ENCODE results near the gene SLC7A11.
"Not testable (repeated sequence)": the region's sequence is repeated elsewhere in the genome, so short reads cannot be mapped to it uniquely, and the experiment has no call there.

SLC7A11 gene

DNA sequence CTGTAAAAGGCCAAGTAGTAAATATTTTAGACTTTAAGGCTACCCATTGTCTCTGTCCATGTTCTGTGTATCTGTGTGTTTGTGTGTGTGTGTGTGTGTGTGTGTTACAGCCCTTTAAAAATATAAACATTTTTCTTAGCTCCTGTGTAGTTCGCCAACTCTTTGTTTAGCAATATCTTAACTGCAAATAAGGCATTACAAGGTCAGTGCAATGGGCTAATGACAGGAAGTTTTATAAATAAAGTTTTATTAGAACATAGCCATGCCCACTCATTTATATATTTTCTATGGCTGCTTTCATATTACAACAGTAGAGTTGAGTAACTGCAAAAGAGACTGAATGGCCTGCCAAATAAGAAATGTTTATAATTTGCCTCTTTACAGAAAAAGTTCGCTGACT is 5.9 kb upstream of the SLC7A11 start:
- DNase-seq (ENCODE audit: low read depth): no peak
- no peak overlapping the region for H3K4me3 ChIP-seq (ENCODE audit: low read depth, low read length)

DNA sequence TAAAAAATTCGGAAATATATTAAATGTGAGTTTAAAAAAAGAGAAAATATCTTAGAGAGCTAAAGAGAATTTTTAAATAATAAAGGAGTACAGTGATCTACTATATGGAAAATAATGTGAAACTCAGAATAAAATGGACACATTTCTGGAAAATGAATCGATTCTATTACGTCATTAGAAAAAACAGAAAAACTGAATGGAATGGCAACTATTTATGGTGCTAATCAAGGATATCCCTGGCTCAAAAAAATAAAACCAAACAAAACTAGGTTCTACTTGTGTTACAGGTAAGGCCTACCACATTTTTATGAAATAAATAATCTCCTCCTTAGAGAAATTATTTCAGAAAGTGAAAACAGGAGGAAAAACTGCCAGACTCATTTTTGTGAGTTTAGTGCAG is 5.5 kb upstream of the SLC7A11 start:
- no peak for DNase-seq (ENCODE audit: low read depth)
- no peak overlapping the region for H3K4me3 ChIP-seq (ENCODE audit: low read depth, low read length)

DNA sequence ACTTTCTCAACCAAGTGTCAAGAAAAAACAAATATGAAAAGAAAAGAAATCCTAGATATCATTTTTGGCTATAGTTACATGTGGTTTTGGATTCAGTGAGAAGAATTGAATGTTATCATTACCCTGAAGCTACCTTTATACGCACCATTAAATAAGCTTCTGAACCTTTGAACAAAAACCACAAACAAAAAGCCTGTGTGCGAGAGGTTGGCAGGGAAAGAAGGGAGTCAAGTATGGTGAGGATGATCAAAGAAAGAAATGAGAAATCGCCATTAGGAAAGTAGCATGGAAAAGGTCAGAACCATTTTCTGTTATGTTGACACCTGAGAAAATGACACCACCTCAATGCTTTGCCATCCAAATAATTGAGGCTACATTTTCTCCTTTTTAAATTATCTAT is 1.2 kb upstream of the SLC7A11 start:
- H3K4me3 ChIP-seq (ENCODE audit: low read depth, low read length): no peak overlapping the region
- DNase-seq (ENCODE audit: low read depth): no peak

DNA sequence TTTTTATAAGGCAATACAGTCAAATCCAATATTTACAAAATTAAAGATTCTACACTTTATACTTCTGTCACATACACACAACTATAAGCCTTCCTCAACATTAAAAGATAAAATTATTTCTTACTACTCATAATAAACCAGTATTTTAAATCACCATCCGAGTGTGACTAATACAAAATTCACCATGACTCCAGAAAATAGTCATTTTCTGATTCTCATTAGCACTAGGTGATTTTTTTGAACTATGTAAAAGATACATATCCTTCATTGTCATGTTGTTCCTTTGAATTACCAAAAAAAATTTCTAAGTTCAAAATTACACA is 646 bp upstream of the SLC7A11 start:
- peak overlapping the region; percentile 25 for H3K4me3 ChIP-seq (ENCODE audit: low read depth, low read length)
- DNase-seq (ENCODE audit: low read depth): no peak

DNA sequence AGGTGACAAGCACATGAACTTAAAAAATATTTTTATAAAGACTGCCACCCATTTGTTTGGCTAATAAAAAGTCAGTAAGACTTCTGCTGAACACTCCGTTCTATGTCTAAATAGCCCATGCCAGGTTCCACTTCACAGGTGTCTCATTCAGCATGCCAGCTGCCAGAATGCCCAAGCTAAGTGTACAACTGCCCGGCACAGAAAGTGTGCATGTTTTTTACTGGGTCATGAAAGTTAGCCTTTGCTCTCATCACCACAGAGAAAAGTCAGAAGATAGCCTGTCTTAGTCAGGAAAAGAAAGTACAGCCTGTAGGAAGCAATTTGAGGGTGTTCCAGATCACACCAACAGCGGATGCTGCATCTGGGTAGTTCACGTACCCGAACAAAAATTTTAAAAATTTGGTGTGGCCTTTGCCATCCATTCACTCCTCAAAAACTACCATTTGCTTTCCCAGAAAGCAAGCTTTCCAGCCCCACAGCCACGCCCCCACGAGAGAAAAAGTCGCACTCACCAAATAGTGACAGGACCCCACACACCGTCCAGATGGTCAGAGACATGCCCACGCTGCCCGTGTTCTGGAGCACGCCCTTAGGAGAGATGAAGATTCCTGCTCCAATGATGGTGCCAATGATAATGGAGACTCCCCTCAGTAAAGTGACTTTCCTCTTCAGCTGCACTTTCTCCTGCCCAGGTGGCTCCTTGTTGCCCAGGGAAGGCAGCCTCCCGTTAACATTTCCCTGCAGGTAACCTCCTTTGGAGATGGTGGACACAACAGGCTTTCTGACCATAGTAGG is 671 bp downstream of the SLC7A11 start:
- no peak for DNase-seq (ENCODE audit: low read depth)
- peak overlapping the region; percentile 65 for H3K4me3 ChIP-seq (ENCODE audit: low read depth, low read length)

DNA sequence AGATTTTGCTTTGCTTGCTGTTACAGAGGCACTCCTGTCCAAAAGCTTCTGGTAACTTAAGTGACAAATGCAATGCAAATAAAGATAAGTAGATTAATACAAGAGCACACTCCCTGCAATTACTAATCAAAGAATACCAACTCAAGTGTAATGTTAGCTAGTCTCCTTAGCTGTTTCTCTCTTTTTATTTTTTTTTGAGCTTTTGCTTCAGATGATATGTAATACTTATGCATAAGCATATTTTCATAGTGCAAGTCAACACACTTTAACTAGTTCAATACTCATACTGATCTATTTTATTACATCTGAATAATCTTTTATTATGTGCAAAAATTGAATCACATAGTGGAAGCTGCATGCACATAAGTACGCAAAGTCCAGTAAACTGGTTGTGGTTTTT is 2.7 kb downstream of the SLC7A11 start:
- H3K4me3 ChIP-seq (ENCODE audit: low read depth, low read length): peak overlapping the region; percentile 65
- DNase-seq (ENCODE audit: low read depth): no peak

DNA sequence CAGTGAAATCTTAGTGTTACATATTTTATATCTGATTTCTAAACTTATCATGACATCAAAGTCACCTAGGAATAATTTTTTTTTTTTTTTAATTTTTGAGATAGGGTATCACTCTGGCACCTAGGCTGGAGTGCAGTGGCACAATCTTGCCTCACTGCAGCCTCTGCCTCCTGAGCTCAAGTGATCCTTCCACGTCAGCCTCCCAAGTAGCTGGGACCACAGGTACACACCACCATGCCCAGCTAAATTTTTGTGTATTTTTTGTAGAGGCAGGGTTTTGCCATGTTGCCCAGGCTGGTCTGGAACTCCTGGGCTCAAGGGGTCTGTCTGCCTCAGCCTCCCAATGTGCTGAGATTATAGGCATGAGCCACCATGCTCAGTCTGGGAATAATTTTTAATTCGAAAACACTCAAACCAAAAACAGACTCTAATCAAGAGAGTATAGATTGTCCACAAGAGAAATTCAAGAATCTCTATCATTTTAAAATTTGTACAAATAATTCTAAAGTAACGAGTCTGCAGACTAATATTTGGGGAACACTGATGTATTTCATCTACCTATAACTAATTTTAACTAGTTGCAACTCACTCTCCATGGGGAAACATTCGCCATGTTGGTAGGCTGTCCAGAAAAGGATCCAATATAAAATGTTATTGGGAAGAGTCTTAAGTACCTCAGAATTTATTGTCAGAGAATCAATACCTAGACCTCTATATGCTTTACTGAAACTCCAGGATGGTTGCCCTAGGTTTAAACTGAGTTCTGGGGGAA is 3.4 kb downstream of the SLC7A11 start:
- DNase-seq (ENCODE audit: low read depth): no peak
- H3K4me3 ChIP-seq (ENCODE audit: low read depth, low read length): peak overlapping the region; percentile 65

DNA sequence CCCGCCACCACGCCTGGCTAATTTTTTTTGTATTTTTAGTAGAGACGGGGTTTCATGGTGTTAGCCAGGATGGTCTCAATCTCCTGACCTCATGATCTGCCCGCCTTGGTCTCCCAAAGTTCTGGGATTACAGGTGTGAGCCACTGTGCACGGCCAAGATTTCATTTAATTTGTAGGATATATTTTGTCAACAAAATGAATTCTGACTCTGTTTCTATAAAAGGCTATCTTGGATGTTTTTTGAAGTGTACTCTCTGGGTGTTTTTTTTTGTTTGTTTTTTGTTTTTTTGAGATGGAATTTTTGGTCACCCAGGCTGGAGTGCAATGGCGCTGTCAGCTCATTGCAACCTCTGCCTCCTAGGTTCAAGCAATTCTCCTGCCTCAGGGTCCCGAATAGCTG is 5.0 kb downstream of the SLC7A11 start:
- not testable (repeated sequence) for DNase-seq (ENCODE audit: low read depth); H3K4me3 ChIP-seq (ENCODE audit: low read depth, low read length)

DNA sequence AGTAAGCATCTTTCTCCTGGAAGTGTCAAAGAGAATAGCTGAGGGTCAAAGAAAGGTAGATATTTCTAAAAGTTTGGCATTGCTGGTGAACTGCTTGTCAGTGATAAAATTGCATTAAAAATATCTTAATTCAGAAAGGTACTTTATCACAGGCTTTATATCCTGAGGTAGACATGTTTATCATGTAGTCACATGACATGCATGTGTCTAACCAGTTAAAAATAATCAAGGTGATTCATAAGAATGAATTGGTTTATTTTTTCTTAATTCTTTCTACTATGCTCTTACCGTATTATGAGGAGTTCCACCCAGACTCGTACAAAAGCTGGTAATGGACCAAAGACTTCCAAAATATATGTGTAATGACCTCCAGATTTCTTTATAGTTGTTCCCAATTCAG is 6.1 kb downstream of the SLC7A11 start:
- no peak for DNase-seq (ENCODE audit: low read depth)
- H3K4me3 ChIP-seq (ENCODE audit: low read depth, low read length): no peak overlapping the region

DNA sequence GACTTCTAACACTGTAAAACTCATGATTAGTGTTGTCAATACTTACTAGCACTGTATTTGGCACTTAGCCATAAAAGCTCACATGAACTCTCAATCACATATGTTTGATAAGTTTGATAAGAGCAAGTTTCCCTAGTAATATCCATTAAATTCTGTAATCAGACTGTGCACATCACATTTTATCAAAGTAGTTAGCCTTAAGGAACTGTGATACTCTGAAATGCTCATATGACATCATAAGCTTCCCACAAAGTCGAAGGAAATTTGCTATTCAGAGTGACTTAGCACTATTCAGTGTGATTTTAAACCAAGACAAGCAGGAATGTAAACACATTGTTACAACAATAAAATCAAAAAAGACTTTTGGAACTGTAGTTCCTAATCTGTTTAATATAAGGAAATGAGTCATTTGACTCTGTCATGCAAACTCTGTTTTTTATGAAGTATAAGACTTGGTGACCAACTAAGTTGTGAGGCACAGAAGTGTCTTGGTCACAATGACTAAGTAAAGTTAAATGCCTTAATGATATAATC is 6.7 kb downstream of the SLC7A11 start:
- peak; percentile 73 for DNase-seq (ENCODE audit: low read depth)
- no peak overlapping the region for H3K4me3 ChIP-seq (ENCODE audit: low read depth, low read length)

DNA sequence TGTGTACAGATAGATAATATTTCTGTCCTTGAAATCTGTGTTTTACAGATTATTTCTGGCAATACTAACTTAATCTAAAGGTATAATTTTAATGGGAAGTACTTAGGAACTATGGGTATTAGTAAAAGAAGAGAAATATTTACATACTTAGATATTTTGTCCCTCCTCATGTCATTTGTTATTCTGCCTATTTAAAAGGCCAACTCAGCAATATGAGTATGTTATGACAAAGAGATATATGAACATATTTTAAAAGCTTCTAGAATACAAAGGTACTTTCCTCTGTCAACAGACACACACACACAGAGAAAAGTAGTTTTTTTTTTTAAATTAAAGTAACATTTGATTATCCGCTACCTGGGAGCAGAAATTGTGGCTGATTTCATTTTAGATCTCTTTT is 7.9 kb downstream of the SLC7A11 start:
- DNase-seq (ENCODE audit: low read depth): no peak
- H3K4me3 ChIP-seq (ENCODE audit: low read depth, low read length): no peak overlapping the region

DNA sequence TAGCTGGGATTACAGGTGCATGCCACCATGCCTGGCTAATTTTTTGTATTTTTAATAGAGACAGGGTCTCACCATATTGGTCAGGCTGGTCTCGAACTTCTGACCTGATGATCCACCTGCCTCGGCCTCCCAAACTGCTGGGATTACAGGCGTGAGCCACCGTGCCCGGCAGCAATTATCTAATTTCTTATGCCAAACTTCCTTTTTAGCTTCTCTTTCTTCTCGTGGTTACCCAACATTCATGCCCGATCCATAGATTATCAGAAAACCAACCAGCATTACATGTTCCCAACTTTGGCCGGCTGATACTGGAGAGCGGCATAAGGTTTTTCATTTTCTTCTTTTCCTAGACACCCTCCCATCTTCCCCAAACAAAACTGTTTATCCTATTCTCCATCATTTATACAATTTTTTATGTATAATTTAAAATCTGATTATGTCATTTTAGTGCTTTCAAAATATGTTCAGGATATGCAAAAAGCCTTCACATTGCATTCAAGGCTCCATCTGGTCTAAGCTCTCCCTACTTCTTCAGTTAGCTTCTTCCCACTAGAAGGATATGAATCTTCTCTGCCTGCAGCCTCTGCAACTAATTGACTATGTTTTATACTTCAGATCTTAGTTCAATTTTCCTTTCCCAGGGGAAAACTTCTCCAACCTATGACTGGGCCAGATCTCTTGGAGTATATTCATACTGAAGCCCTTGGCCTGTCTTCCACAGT is 8.7 kb downstream of the SLC7A11 start:
- no peak for DNase-seq (ENCODE audit: low read depth)
- H3K4me3 ChIP-seq (ENCODE audit: low read depth, low read length): no peak overlapping the region

DNA sequence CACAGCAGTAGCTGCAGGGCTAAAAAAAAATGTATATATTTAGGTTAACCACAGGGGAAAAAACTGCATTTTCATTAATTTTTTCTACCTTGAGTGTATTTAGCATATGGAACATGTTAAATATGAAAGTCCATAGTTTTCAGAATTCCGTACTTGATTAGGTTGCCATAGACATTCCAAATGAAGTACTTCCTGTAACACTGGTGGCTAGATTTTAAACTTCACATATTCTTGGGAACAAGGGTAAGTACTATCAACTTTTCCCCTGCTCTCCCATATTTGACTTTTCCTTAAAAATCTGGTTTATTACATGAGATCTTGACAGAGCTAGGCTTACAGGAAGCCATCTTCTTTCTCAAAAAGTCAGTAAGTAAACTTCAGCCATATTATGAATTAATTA is 9.8 kb downstream of the SLC7A11 start:
- H3K4me3 ChIP-seq (ENCODE audit: low read depth, low read length): no peak overlapping the region

DNA sequence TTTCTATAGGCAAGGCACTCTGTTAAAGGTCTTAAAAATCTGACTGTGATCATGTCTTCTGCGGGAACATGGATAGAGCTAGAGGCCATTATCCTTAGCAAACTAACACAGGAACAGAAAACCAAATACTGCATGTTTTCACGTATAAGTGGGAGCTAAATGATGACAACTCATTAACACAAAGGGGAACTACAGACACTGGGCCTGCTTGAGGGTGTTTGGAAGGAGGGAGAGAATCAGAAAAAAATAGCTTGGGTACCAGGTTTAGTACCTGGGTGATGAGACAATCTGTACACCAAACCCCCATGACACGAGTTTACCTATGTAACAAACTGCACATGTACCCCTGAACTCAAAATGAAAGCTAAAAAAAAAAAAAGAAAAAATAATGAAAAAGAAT is 12.1 kb downstream of the SLC7A11 start:
- H3K4me3 ChIP-seq (ENCODE audit: low read depth, low read length): no peak overlapping the region
- no peak for DNase-seq (ENCODE audit: low read depth)

More for the DNA sequence above, 9.8 kb downstream of the SLC7A11 start:
- DNase-seq (ENCODE audit: low read depth): no peak

DNA sequence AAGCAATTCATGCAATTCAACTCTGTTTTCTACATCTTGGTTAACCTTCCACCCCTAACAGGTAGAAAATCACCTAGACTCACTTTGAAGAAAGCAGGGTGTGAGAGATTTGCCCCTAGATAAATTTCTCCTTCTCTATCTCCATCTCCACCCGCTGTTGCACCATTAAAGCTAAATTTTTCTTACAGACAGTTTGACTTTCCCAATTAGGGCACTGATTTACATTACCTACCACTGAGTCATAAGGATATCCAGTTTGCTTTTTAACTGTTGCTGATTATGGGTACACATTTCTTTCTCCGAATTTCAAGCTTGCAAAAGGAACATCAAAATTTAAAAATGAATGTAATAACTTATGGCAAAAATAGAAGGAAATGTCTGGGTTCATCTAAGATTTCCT is 13.0 kb downstream of the SLC7A11 start:
- no peak for DNase-seq (ENCODE audit: low read depth)
- H3K4me3 ChIP-seq (ENCODE audit: low read depth, low read length): no peak overlapping the region

DNA sequence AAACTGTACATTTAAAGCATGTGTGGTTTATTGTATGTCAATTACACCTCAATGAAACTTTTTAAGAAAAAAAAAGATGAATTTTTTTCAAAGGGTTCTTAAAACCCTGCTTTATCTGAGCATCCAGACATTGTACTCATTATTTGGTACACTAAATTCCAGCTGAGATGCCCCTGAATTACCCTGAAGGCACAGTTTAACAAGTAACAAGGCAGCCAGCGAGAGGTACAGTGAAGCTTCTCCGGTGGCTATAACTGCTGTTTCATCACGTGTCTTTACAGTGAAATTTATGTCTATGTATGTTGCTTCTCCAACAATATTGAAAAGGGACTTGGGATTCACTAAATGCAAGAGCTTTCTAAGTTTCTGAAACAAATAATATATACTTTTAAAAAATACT is 15.8 kb downstream of the SLC7A11 start:
- no peak for DNase-seq (ENCODE audit: low read depth)
- no peak overlapping the region for H3K4me3 ChIP-seq (ENCODE audit: low read depth, low read length)

DNA sequence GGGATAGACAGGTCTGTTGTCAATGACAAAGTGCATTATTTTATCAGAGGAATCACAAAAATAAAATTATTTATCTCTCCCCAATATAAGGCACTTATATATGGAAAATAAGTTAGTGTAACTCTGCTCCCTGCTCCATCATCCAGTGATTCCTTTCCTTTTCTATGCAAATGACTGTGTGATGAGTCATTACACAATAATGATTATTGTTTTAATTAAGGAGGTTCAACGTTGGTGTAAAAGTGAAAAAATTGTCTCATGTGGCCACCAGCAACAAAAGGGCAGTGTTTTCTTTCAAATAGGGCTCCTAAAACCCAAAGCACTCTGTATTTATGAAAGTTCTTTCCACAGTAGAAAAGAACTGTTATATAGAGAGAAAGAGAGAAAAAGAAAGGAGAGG is 16.7 kb downstream of the SLC7A11 start:
- no peak overlapping the region for H3K4me3 ChIP-seq (ENCODE audit: low read depth, low read length)
- no peak for DNase-seq (ENCODE audit: low read depth)

DNA sequence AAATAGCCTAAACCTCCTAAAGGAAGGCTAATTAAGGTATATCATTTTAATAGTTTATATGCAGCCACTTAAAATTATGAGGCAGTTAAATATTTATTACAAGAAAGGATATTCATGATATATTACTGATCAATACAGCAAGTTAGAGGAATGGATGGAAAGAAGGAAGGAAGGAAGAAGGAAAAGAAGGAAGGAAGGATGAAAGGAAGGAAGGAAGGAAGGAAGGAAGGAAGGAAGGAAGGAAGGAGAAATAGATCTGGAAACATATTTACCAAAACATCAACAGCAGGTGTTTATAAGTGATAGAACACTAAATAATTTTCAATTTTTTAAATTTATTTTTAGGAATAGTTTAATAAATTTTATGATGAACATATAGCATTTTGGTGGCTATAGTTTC is 17.5 kb downstream of the SLC7A11 start:
- no peak for DNase-seq (ENCODE audit: low read depth)
- no peak overlapping the region for H3K4me3 ChIP-seq (ENCODE audit: low read depth, low read length)

DNA sequence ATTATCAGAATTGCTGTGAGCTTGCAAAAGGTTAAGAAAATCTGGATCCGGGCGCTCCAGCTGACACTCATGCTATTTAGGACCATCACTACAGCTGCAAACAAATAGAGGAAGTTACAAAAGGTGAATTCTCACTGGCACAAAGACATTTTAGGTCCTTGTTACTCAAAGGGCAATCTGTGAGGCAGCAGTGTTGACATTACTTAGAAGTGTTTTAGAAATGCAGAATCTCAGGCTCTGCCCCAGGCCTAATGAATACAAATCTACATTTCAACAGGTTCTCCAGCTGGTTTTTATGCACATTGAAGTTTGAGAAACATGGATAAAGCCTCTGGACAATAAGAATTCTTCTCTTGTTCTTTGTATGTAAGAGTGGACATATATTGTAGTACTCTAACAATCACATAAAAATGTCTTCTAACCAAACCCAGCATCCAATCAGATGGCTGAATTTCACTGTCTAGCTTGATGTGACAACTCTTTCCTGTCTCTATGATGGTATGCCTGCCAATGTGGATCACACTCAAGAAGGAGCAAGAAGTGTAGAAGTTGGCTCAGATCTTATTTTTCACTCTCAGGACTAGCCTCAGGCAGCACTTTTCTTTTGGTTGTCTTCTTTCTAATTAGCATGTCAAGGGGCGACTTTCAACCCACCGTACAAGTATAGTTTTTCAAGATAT is 18.8 kb downstream of the SLC7A11 start:
- H3K4me3 ChIP-seq (ENCODE audit: low read depth, low read length): no peak overlapping the region
- DNase-seq (ENCODE audit: low read depth): no peak

DNA sequence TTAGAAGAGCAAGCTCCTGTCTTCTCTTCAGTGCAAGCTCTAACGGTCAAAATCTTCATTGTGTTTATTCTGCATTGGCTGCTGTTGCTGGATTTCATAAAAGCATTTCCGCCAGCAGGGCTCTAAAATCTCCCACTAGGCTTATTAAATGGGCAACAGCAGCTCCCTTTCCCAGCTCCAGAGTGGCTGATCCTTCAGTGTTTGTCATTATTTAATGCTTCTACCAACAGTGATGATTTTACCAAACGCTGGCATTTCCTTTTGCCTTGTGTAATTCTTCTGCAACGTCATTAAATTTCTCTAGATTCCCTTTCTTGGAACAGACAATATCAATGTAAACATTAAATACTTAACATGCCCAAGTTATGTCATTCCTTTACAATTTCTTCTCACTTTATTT is 20.1 kb downstream of the SLC7A11 start:
- no peak overlapping the region for H3K4me3 ChIP-seq (ENCODE audit: low read depth, low read length)
- peak; percentile 73 for DNase-seq (ENCODE audit: low read depth)
